ENCODE measurements around the gene GPX3.

Gene GPX3

DNA sequence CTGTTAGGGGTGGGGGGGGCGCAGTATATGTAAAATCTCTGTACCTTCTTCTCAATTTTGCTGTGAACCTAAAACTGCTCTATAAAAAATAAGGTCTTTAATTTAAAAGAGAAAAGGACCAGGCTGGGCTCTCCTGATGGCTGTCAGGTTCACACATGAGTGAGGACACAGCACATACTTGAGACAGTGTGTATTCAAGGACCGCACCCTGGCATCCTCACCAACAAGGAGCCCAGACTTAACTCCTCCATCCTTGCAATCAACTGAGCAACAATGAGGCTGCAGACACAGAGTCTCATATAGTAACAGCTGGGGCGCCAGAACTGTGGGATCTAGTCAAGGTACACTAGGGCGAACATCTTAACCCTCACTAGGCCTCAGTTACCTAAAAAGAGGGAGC is 50.6 kb downstream of the GPX3 start:
- TF ChIP-seq, protein P1, sequence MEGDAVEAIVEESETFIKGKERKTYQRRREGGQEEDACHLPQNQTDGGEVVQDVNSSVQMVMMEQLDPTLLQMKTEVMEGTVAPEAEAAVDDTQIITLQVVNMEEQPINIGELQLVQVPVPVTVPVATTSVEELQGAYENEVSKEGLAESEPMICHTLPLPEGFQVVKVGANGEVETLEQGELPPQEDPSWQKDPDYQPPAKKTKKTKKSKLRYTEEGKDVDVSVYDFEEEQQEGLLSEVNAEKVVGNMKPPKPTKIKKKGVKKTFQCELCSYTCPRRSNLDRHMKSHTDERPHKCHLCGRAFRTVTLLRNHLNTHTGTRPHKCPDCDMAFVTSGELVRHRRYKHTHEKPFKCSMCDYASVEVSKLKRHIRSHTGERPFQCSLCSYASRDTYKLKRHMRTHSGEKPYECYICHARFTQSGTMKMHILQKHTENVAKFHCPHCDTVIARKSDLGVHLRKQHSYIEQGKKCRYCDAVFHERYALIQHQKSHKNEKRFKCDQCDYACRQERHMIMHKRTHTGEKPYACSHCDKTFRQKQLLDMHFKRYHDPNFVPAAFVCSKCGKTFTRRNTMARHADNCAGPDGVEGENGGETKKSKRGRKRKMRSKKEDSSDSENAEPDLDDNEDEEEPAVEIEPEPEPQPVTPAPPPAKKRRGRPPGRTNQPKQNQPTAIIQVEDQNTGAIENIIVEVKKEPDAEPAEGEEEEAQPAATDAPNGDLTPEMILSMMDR (IDR thresholded peaks at IDR 0.05) = no peak

DNA sequence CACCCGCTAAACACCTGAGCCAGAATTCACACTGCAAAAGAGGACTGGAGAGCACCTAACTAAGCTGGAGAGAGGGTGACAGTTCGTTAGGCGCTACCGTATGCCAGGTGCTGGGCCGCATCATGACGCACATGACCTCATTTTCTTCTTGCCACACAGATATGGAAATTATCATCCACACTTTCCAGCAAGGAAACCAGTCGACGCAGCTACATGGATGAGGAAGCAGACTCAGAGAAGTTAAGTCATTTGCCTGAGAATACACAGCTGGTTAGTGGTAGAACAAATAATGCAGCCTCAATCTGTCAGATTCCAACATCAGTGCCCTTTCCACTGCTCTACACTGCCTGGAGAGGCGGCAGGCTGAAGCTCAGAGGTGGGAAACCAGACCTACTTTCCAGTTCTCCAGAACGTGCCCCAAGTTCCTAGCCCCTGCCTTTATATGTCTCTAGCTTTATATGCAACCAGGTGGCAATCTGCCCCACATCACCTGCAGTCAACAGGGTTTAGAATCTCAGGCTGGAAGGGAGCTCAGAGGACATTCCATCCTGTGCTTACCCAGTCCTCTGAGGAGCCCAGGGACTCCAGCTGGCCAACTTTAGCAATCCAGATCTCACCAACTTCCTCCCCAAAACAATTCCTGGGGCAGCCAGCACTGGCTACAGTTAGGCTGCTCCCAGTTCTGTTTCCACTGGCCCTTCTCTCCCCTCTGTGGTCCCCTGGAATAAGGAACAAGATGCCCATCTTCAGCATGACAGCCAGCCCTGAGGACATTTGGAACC is 51.6 kb downstream of the GPX3 start:
- TF ChIP-seq, protein P1 (IDR thresholded peaks at IDR 0.05) = no peak

DNA sequence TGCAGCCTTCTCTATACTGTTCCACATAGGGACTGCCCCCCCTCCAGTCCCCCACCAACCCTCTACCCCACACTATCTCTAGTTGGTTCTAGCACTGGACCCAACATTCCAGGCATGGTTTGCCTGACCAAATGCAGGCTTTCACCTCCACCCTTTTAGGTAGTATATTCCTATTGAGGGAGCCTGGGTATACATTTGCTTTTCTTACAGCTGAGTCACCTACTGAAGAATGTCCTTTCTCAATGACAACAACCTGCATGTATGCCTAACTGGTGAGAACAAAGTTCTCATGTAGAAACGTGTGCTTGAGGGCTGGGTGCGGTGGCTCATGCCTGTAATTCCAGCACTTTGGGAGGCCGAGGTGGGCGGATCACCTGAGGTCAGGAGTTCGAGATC is 52.2 kb downstream of the GPX3 start:
- TF ChIP-seq, protein P1 (IDR thresholded peaks at IDR 0.05) = no peak

DNA sequence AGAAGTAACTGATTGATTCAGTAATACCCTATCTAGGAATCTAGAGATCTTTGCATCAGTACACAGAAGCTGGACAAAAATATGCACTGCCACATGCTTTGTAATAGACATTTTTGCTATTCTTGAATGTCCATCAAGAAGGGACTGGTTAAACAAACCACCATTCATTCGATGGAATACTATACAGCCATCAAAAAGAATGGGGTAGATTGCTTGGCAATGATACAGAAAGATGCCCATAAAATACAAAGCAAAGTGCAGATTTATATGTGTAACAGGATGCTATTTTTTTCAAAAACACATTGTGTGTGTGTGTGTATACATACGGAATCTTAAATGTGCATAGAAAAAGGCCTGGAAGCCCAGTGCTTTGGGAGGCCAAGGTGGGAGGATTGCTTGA is 52.9 kb downstream of the GPX3 start:
- TF ChIP-seq, protein P1 (IDR thresholded peaks at IDR 0.05) = no peak

DNA sequence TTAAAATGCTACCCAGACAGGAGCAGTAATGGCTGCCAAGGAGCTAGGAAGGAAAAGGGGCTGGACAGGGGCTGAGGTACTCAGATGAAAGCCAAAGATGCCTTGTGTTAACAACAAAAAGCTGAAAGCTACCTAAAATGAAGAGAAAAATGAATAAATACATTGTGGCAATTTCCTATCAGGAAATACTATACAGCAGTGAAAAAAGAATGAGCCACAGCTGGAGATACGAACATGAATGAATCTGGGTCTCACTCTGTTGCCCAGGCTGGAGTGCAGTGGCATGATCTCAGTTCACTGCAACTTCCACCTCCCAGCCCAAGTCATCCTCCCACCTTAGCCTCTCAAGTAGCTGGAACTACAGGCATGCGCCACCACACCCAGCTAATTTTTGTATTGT is 54.2 kb downstream of the GPX3 start:
- TF ChIP-seq, protein P1 (IDR thresholded peaks at IDR 0.05) = no peak

DNA sequence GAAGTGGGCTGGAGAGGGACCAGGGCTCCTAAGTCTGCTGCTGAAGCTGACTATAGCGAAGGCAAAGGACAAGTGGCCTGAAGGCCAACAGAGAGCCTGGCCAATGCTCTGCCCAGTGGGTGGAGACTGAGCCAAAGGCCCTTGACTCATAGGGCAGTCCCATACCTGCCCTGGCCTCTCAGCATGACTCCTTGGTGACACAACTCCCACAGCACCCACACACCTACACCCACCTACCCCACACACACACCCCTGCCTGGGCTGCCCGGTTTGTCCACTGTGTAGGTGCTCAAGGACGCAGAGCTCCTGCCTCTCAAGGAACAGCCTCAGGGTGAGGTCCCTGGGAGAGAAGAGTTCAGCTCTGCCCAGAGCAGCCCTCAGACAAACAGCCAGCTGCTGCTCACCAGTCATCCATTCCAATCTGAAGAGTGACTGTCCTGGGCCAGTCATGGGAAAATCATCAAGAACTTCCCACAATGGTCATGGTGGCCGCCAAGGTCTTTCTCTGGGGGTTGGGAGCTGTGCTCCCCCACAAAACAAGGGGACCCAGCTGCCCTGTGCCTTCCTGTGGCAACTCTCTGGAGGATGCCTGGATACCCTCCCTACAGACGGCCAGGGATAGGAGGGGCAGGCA is 55.4 kb downstream of the GPX3 start:
- TF ChIP-seq, protein P1 (IDR thresholded peaks at IDR 0.05) = no peak

DNA sequence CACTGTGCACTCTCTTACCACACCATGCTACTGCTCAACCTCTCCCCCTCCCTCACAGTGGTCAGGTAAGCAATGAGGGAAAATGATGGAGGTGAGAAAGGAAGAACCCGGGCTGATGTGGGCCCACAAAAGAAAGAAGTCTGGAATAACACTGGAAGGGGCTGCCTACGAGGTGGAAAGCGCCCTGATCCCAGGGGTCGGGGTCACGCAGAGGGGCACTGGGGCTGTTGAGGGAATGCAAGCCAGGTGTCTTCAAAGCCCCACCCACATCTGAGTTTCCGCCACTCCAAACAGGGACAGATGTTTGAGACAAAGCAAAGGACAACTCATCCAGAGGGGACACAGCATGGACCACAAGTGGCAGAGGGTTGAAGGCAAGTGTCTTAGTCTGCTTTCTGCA is 56.2 kb downstream of the GPX3 start:
- TF ChIP-seq, protein P1 (IDR thresholded peaks at IDR 0.05) = no peak
